Osteocyte (in vitro differentiated cells): ENCODE data around the gene LOXHD1. TPM values are rescaled to one million over a fixed set of nuclear protein-coding genes. Genes with fewer than 3 reads are reported as not detected.
A peak's percentile ranks its signal among the peaks of the same experiment; 100 is the strongest.

ENCODE experiments used
- DNase-seq: peaks from one replicate; pipeline ENCODE4 v3.0.0; 2021; ENCODE audit warnings: mixed read lengths; ENCODE audit not compliant: unreplicated experiment; ENCODE audit errors: extremely low spot score
- H3K27ac Mint-ChIP-seq: one replicate; pipeline ENCODE4 v1.8.0; 2021; ENCODE audit warnings: mild to moderate bottlenecking, mixed read lengths; ENCODE audit not compliant: unreplicated experiment
- H3K27me3 Mint-ChIP-seq: one replicate; pipeline ENCODE4 v1.8.0; 2021; ENCODE audit warnings: mixed read lengths; ENCODE audit not compliant: unreplicated experiment
- H3K36me3 Mint-ChIP-seq: one replicate; pipeline ENCODE4 v1.8.0; 2021; ENCODE audit warnings: mixed read lengths; ENCODE audit not compliant: unreplicated experiment
- H3K4me1 Mint-ChIP-seq: one replicate; pipeline ENCODE4 v1.8.0; 2021; ENCODE audit warnings: mixed read lengths; ENCODE audit not compliant: unreplicated experiment
- H3K4me3 Mint-ChIP-seq: one replicate; pipeline ENCODE4 v1.8.0; 2021; ENCODE audit warnings: mild to moderate bottlenecking, moderate library complexity, mixed read lengths; ENCODE audit not compliant: unreplicated experiment
- H3K9me3 Mint-ChIP-seq: one replicate; pipeline ENCODE4 v1.8.0; 2021; ENCODE audit warnings: mixed read lengths; ENCODE audit not compliant: unreplicated experiment
- total RNA-seq: library from RNA; stranded (reverse); gene quantifications from 2 replicates; pipeline ENCODE4 v1.2.1, GENCODE V29; 2021
- TF ChIP-seq, protein P1 (sequence below): fragments of 200-600 bp; sonication (generic); IDR thresholded peaks from 2 replicates; pipeline ENCODE4 v1.5.0; 2021; ENCODE audit warnings: antibody characterized with exemption, mild to moderate bottlenecking, moderate library complexity

The LOXHD1 gene
- total RNA-seq, 1 donor from 2014 or later = not detected

DNA sequence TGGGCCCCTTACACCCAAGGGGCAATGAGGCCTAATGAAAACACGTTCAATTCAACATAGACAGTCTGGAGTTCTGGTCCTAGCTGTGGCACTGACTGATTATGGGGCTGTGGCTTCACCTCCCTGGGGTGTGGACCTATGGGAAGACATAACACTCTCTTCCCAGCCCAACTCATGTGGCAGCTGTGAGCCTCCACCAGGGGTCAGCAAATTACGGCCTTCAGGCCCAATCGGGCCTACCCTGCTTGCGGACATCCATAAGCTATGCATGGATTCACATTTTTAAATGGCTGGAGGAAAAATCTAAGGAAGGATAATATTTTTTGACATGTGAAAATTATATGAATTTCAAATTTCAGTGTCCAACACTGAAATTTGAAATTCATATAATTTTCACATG, 101.3 kb downstream of the LOXHD1 start:
- no peak for DNase-seq
- Mint-ChIP-seq H3K9me3 (no peaks in the 10 kb centered on the region), H3K27me3 (peaks cover 5% of the 10 kb centered on the region), H3K4me3 (no peak overlapping the region), H3K4me1 (no peaks in the 10 kb centered on the region), H3K27ac (no peak overlapping the region), H3K36me3 (no peaks in the 10 kb centered on the region)
- TF ChIP-seq, protein P1, sequence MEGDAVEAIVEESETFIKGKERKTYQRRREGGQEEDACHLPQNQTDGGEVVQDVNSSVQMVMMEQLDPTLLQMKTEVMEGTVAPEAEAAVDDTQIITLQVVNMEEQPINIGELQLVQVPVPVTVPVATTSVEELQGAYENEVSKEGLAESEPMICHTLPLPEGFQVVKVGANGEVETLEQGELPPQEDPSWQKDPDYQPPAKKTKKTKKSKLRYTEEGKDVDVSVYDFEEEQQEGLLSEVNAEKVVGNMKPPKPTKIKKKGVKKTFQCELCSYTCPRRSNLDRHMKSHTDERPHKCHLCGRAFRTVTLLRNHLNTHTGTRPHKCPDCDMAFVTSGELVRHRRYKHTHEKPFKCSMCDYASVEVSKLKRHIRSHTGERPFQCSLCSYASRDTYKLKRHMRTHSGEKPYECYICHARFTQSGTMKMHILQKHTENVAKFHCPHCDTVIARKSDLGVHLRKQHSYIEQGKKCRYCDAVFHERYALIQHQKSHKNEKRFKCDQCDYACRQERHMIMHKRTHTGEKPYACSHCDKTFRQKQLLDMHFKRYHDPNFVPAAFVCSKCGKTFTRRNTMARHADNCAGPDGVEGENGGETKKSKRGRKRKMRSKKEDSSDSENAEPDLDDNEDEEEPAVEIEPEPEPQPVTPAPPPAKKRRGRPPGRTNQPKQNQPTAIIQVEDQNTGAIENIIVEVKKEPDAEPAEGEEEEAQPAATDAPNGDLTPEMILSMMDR = peak; percentile 15

DNA sequence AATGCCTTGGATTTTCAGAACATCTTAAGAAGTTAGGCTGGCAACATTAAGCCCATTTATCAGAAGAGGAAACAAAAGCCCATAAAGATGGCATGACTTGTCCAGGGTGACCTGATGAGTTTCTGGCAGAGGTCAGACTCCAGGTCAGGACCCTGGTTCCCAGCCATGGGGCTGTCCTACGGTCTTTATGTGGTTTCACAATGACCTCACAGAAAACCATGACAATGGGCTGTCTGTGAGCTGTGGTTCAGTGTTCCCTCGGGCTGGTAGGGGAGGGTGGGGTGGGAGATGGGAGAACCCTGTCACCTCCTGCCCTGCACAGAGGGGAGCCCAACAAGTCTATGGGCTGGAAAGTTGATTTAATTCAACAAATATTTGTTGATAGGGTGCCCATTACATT, 101.8 kb downstream of the LOXHD1 start:
- H3K36me3 Mint-ChIP-seq = no peaks in the 10 kb centered on the region
- H3K27me3 Mint-ChIP-seq = peaks cover 5% of the 10 kb centered on the region
- no peak overlapping the region for H3K4me3 Mint-ChIP-seq
- TF ChIP-seq, protein P1 = no peak
- no peak for DNase-seq
- no peaks in the 10 kb centered on the region for H3K4me1 Mint-ChIP-seq
- no peak overlapping the region for H3K27ac Mint-ChIP-seq
- H3K9me3 Mint-ChIP-seq = no peaks in the 10 kb centered on the region

DNA sequence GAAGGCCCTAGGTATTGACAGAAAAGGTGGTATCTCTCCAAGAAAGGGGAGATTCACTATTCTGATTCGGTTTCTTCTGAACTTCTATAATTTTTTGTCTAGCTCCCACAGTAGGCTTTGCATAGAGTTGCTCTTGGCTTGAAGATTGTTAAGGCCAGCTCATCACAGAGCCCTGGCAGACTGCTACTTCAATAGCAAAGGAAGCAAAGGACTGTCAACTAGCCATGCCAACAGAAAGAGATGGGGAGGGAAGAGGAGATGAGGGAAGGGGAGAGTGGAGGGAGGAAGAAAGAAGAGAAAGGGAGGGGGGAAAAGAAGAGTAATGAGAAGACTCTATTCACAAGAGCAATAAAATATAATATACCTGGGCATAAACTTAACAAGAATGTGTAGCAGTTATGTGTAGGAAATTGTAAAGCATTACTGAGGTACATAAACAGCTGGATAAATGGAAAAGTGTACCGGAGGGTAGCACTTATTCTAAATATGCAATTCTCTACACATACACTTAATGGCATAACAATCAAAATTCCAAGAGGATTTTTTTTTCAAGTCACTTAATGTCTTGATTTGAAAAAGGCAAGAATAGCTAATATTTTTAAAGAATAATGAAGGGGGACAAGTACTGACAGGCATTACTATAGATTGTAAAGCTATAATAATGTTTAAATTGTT, 102.5 kb downstream of the LOXHD1 start:
- H3K27ac Mint-ChIP-seq = no peak overlapping the region
- H3K4me1 Mint-ChIP-seq = no peaks in the 10 kb centered on the region
- H3K27me3 Mint-ChIP-seq = peaks cover 5% of the 10 kb centered on the region
- no peaks in the 10 kb centered on the region for H3K9me3 Mint-ChIP-seq
- TF ChIP-seq, protein P1 = no peak
- DNase-seq = no peak
- no peak overlapping the region for H3K4me3 Mint-ChIP-seq
- no peaks in the 10 kb centered on the region for H3K36me3 Mint-ChIP-seq

DNA sequence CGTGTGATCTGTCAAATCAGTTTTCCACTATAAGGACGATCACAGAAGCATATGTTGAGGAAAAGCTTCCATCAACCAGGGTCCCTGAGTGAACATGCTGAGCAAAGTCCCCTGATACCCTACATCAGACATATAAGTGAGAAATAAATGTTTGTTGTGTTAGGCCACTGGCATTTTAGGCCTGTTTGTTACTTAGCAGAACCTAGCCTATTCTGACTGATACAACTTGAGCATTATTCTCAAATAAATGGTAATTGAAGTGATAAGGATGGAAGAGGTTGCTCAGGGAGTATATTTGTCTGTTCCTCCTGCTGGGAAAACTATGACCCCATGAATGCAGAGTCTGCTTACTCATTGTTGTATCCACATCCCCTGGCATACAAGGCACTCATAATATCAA, 106.4 kb downstream of the LOXHD1 start:
- Mint-ChIP-seq H3K4me1 (no peaks in the 10 kb centered on the region), H3K27me3 (peaks cover 3% of the 10 kb centered on the region), H3K4me3 (no peak overlapping the region), H3K9me3 (no peaks in the 10 kb centered on the region), H3K36me3 (no peaks in the 10 kb centered on the region), H3K27ac (no peak overlapping the region)
- TF ChIP-seq, protein P1 = no peak
- no peak for DNase-seq

DNA sequence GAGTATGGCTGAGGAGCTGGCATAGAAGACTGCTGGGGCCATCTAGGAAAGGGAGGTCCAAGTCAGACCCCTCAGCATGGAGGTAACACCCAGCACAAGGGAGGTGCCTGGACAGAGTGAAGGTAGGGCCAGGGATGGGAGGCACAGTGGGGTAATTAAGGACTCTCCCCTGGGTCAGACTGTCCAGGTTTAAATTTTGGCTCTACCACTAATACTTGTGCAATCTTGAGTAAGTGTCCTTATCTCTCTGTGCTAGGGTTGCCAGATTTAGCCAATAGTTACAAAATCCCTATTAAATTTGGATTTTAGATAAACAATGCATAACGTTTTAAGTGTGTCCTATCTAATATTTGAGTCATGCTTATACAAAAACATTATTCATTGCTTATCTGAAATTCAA, 109.5 kb downstream of the LOXHD1 start:
- H3K27me3 Mint-ChIP-seq = no peaks in the 10 kb centered on the region
- TF ChIP-seq, protein P1 = no peak
- no peaks in the 10 kb centered on the region for H3K9me3 Mint-ChIP-seq
- H3K4me3 Mint-ChIP-seq = no peak overlapping the region
- H3K27ac Mint-ChIP-seq = no peak overlapping the region
- no peak for DNase-seq
- H3K36me3 Mint-ChIP-seq = no peaks in the 10 kb centered on the region
- H3K4me1 Mint-ChIP-seq = no peaks in the 10 kb centered on the region
